ENCODE results near the gene SERPINB5. TPM values are rescaled to one million over a fixed set of nuclear protein-coding genes. Genes with fewer than 3 reads are reported as not detected.
A peak's percentile ranks its signal among the peaks of the same experiment; 100 is the strongest.

The SERPINB5 gene
- total RNA-seq, 3 donors from 2014 or later = 12.6 to 17.4 TPM; not detected in 1

GRCh38 chr18:63467699-63468098, 9.1 kb upstream of the SERPINB5 start:
- no peak for DNase-seq (ENCODE audit: low spot score in 2 of 2)
- Histone ChIP-seq H3K27ac (no peak overlapping the region), H3K27me3 (no peaks in the 10 kb centered on the region), H3K4me1 (no peaks in the 10 kb centered on the region), H3K36me3 (no peaks in the 10 kb centered on the region), H3K4me3 (no peak overlapping the region), H3K9me3 (no peaks in the 10 kb centered on the region)
- intact Hi-C loops (cut with DNase I; ENCODE audit: low total_unique reads) = no loop called here
- TF ChIP-seq POLR2AphosphoS5 (IDR thresholded peaks at IDR 0.05) = no peak
- TF ChIP-seq POLR2A (IDR thresholded peaks at IDR 0.05) = no peak
- TF ChIP-seq, protein P1, sequence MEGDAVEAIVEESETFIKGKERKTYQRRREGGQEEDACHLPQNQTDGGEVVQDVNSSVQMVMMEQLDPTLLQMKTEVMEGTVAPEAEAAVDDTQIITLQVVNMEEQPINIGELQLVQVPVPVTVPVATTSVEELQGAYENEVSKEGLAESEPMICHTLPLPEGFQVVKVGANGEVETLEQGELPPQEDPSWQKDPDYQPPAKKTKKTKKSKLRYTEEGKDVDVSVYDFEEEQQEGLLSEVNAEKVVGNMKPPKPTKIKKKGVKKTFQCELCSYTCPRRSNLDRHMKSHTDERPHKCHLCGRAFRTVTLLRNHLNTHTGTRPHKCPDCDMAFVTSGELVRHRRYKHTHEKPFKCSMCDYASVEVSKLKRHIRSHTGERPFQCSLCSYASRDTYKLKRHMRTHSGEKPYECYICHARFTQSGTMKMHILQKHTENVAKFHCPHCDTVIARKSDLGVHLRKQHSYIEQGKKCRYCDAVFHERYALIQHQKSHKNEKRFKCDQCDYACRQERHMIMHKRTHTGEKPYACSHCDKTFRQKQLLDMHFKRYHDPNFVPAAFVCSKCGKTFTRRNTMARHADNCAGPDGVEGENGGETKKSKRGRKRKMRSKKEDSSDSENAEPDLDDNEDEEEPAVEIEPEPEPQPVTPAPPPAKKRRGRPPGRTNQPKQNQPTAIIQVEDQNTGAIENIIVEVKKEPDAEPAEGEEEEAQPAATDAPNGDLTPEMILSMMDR (IDR thresholded peaks at IDR 0.05) = no peak

DNA sequence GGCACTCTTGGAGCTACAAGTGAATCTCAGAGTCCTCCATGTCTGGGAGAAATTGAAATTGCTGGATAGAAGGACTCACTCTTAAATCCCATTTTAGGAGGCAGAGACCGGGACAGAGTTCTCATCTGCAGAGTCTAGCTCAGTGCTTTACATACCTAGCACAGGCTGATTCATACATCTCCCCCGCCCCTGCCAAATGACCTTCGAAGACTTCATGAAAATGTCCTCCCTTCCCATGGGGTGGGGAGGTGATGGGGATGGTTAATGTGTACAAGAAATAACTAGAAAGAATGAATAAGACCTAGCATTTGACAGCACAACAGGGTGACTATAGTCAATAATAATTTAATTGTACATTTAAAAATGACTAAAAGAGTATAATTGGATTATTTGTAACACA, 8.2 kb upstream of the SERPINB5 start:
- Histone ChIP-seq H3K27me3 (no peaks in the 10 kb centered on the region), H3K36me3 (no peaks in the 10 kb centered on the region), H3K4me1 (no peaks in the 10 kb centered on the region), H3K4me3 (no peak overlapping the region), H3K9me3 (no peaks in the 10 kb centered on the region), H3K27ac (no peak overlapping the region)
- no peak for TF ChIP-seq POLR2AphosphoS5 (IDR thresholded peaks at IDR 0.05)
- no peak for TF ChIP-seq POLR2A (IDR thresholded peaks at IDR 0.05)
- TF ChIP-seq, protein P1 (IDR thresholded peaks at IDR 0.05) = no peak
- intact Hi-C loops (cut with DNase I; ENCODE audit: low total_unique reads) = no loop called here
- DNase-seq (ENCODE audit: low spot score in 2 of 2) = no peak

GRCh38 chr18:63470751-63471150, 6.0 kb upstream of the SERPINB5 start:
- Histone ChIP-seq H3K9me3 (no peaks in the 10 kb centered on the region), H3K4me3 (no peak overlapping the region), H3K36me3 (no peaks in the 10 kb centered on the region), H3K4me1 (no peaks in the 10 kb centered on the region), H3K27ac (no peak overlapping the region), H3K27me3 (no peaks in the 10 kb centered on the region)
- TF ChIP-seq POLR2AphosphoS5 (IDR thresholded peaks at IDR 0.05) (no peak), POLR2A (IDR thresholded peaks at IDR 0.05) (no peak)
- TF ChIP-seq, protein P1 (IDR thresholded peaks at IDR 0.05) = no peak
- DNase-seq (ENCODE audit: low spot score in 2 of 2) = no peak
- intact Hi-C loops (cut with DNase I; ENCODE audit: low total_unique reads) = no loop called here

DNA sequence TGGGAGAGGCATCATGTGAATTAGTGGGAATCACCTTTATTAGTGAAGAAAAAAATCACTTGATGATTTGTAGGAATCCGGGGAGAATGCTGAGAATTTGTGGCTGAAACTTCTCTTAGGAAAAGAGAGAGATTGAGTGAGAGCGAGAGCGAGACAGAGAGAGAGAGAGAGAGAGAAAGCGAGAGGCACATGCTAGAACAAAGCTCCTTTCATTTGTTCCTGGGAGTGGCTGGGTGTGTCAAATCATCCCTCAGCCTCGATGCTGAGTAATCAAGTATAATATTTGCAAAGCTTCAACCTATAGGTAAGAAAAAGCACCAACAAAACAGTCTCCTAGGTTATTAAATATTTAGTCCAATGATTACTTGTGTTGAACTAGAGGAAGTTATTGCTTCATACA, 4.4 kb upstream of the SERPINB5 start:
- TF ChIP-seq POLR2A (IDR thresholded peaks at IDR 0.05) (no peak), POLR2AphosphoS5 (IDR thresholded peaks at IDR 0.05) (no peak)
- TF ChIP-seq, protein P1 (IDR thresholded peaks at IDR 0.05) = no peak
- no peak overlapping the region for H3K4me3 ChIP-seq
- no peaks in the 10 kb centered on the region for H3K27me3 ChIP-seq
- no peaks in the 10 kb centered on the region for H3K9me3 ChIP-seq
- no peak for DNase-seq (ENCODE audit: low spot score in 2 of 2)
- no peak overlapping the region for H3K27ac ChIP-seq
- intact Hi-C loops (cut with DNase I; ENCODE audit: low total_unique reads) = no loop called here
- no peaks in the 10 kb centered on the region for H3K4me1 ChIP-seq
- no peaks in the 10 kb centered on the region for H3K36me3 ChIP-seq

DNA sequence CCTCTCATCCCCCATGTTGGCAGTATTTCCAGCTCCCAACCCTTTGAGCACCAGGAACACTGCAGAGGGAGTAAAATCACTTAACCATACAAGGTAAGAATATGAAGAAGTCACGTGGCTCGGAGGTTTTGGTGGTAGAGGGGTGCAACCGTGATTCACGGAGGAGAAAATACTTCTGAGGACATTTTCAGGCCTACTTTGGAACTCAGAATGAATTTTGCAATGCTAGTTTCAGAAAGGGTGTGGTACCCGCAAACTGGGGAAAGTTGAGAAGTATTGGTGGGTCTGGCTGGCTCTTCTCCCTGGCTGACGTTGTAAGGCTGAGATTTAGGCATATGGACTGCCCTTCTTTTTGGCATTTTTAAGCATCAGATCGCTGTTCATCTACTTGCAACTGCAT, 442 bp downstream of the SERPINB5 start:
- intact Hi-C loops (cut with DNase I; ENCODE audit: low total_unique reads) = no loop called here
- H3K4me3 ChIP-seq = peak overlapping the region in 2 of 3 donors; percentile 44 to 64
- peak overlapping the region in 1 of 2 donors; percentile 69 for H3K27ac ChIP-seq

More for the DNA sequence above, 442 bp downstream of the SERPINB5 start:
- no peak for DNase-seq (ENCODE audit: low spot score in 2 of 2)
- Histone ChIP-seq H3K4me1 (no peaks in the 10 kb centered on the region), H3K27me3 (no peaks in the 10 kb centered on the region), H3K9me3 (no peaks in the 10 kb centered on the region), H3K36me3 (no peaks in the 10 kb centered on the region)
- TF ChIP-seq POLR2AphosphoS5 (IDR thresholded peaks at IDR 0.05) (no peak), POLR2A (IDR thresholded peaks at IDR 0.05) (no peak)
- TF ChIP-seq, protein P1 (IDR thresholded peaks at IDR 0.05) = no peak

Data from breast epithelium (tissue), 4 donors.